ENCODE results near the gene RXFP2.

- TF ChIP-seq EZH2 (IDR thresholded peaks at IDR 0.05; ENCODE audit: borderline replicate concordance, low read depth, low read length) (no peak), MAFF (IDR thresholded peaks at IDR 0.05; ENCODE audit: low read length) (no peak), RFX1 (IDR thresholded peaks at IDR 0.05) (no peak), FOXK1 (CRISPR knock-in tag; IDR thresholded peaks at IDR 0.05; ENCODE audit: borderline replicate concordance) (no peak), WHSC1 (IDR thresholded peaks at IDR 0.05; ENCODE audit: low read length) (no peak), ZNF561 (CRISPR knock-in tag; conservative IDR thresholded peaks at IDR 0.05) (no peak), POLR2A (conservative IDR thresholded peaks at IDR 0.05) (no peak), DMBX1 (CRISPR knock-in tag; IDR thresholded peaks at IDR 0.05; ENCODE audit: borderline replicate concordance) (no peak), RFX5 (IDR thresholded peaks at IDR 0.05; ENCODE audit: low read depth, low read length) (no peak), STAT5B (CRISPR knock-in tag; IDR thresholded peaks at IDR 0.05) (no peak)
- TF ChIP-seq, protein P1, sequence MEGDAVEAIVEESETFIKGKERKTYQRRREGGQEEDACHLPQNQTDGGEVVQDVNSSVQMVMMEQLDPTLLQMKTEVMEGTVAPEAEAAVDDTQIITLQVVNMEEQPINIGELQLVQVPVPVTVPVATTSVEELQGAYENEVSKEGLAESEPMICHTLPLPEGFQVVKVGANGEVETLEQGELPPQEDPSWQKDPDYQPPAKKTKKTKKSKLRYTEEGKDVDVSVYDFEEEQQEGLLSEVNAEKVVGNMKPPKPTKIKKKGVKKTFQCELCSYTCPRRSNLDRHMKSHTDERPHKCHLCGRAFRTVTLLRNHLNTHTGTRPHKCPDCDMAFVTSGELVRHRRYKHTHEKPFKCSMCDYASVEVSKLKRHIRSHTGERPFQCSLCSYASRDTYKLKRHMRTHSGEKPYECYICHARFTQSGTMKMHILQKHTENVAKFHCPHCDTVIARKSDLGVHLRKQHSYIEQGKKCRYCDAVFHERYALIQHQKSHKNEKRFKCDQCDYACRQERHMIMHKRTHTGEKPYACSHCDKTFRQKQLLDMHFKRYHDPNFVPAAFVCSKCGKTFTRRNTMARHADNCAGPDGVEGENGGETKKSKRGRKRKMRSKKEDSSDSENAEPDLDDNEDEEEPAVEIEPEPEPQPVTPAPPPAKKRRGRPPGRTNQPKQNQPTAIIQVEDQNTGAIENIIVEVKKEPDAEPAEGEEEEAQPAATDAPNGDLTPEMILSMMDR (IDR thresholded peaks at IDR 0.05 in 2 of 3, conservative IDR thresholded peaks at IDR 0.05 in 1 of 3; ENCODE audit: insufficient read depth in 2 of 3, low read depth in 1 of 3, low read length in 3 of 3), result no peak
- TF ChIP-seq, protein P2, sequence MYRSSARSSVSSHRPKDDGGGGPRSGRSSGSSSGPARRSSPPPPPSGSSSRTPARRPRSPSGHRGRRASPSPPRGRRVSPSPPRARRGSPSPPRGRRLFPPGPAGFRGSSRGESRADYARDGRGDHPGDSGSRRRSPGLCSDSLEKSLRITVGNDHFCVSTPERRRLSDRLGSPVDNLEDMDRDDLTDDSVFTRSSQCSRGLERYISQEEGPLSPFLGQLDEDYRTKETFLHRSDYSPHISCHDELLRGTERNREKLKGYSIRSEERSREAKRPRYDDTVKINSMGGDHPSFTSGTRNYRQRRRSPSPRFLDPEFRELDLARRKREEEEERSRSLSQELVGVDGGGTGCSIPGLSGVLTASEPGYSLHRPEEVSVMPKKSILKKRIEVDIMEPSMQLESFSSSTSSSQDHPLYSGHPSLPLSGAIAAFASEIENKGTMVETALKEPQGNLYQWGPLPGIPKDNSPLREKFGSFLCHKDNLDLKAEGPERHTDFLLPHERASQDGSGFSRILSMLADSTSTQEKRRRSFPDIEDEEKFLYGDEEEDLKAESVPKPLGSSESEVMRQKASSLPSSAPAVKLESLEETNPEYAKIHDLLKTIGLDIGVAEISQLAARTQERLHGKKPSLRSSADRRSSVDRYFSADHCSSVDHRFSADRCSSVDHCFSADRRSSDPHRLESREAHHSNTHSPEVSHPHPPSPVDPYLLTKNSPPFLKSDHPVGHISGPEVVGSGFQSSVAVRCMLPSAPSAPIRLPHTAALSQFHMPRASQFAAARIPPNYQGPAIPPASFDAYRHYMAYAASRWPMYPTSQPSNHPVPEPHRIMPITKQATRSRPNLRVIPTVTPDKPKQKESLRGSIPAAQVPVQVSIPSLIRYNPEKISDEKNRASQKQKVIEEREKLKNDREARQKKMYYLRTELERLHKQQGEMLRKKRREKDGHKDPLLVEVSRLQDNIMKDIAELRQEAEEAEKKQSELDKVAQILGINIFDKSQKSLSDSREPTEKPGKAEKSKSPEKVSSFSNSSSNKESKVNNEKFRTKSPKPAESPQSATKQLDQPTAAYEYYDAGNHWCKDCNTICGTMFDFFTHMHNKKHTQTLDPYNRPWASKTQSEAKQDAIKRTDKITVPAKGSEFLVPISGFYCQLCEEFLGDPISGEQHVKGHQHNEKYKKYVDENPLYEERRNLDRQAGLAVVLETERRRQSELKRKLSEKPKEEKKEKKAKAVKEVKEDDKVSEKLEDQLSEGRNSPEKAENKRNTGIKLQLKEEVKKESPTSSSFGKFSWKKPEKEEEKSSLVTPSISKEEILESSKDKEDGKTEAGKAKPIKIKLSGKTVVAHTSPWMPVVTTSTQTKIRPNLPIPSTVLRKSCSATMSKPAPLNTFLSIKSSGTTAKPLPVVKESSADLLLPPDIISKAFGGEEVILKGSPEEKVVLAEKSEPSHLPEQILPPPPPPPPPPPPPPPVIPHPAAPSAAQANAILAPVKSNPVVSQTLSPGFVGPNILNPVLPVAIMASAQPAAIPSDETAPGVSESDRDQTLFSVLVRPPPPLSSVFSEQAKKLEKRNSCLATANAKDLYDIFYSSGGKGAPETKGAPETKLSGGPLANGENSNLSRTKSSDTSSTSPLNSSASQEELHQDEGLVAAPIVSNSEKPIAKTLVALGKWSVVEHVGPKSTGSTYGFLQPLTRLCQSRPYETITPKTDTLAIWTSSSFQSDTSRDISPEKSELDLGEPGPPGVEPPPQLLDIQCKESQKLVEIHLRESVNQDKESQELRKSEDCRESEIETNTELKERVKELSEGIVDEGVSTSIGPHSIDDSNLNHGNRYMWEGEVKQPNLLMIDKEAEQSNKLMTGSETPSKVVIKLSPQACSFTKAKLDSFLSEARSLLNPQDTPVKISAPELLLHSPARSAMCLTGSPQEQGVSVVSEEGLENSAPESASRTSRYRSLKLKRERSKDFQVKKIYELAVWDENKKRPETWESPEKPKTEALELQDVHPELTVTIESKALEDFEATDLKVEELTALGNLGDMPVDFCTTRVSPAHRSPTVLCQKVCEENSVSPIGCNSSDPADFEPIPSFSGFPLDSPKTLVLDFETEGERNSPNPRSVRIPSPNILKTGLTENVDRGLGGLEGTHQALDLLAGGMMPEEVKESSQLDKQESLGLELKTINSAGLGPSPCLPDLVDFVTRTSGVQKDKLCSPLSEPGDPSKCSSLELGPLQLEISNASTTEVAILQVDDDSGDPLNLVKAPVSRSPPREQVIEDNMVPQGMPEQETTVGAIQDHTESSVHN (IDR thresholded peaks at IDR 0.05; ENCODE audit: borderline replicate concordance in 1 of 2, low read depth in 1 of 2), result no peak
Observed at GRCh38 chr13:31717583-31717982, 21.7 kb upstream of the RXFP2 start.

Data from K562 (cell line).